ENCODE measurements around the gene ENTPD5.

GRCh38 chr14:73996731-73997107, 22.4 kb downstream of the ENTPD5 start:
- no peak for TF ChIP-seq CTCF (conservative IDR thresholded peaks at IDR 0.05)
- TF ChIP-seq ZFX (IDR thresholded peaks at IDR 0.05), result no peak
